CD4-positive, alpha-beta memory T cell (primary cell): ENCODE data around the gene COPS7A. TPM values are rescaled to one million over a fixed set of nuclear protein-coding genes. Genes with fewer than 3 reads are reported as not detected.

ENCODE experiments used
- CTCF ChIA-PET: fragments of 350-600 bp; sonication (Branson Sonifier 250); formaldehyde crosslinking; loops from one replicate; lab custom pipeline; 2021; ENCODE audit warnings: inconsistent platforms; ENCODE audit not compliant: partially characterized antibody; lab: Charles Lee
- POLR2A ChIA-PET: fragments of 350-600 bp; sonication (Branson Sonifier 250); formaldehyde crosslinking; loops from one replicate; lab custom pipeline; 2021; ENCODE audit not compliant: partially characterized antibody; lab: Charles Lee
- DNase-seq, 5 donors: peaks; one replicate each; pipeline versions ENCODE4 v3.0.0 to v3.0.0-alpha.2; 2020 to 2022; ENCODE audit warnings: mixed read lengths in 1 of 5
- H3K27ac ChIP-seq: one replicate; pipeline ENCODE4 v1.7.0; 2013; ENCODE audit warnings: low read depth, low read length
- H3K27me3 ChIP-seq: 2 replicates; pipeline ENCODE4 v1.7.0; 2013; ENCODE audit warnings: mild to moderate bottlenecking, low read length, moderate library complexity; ENCODE audit not compliant: insufficient read depth
- H3K36me3 ChIP-seq: 2 replicates; pipeline ENCODE4 v1.7.0; 2013; ENCODE audit warnings: mild to moderate bottlenecking, low read length, moderate library complexity; ENCODE audit not compliant: insufficient read depth
- H3K4me1 ChIP-seq: 2 replicates; pipeline ENCODE4 v1.7.0; 2013; ENCODE audit warnings: mild to moderate bottlenecking, low read length, moderate library complexity; ENCODE audit not compliant: insufficient read depth
- H3K4me3 ChIP-seq, 2 donors: one replicate each; pipeline ENCODE4 v1.7.0; 2013; ENCODE audit warnings: low read length in 2 of 2, mild to moderate bottlenecking in 1 of 2
- H3K9me3 ChIP-seq, 2 donors: one replicate each; pipeline ENCODE4 v1.7.0; 2013; ENCODE audit warnings: low read length in 2 of 2, control low read depth in 1 of 2; ENCODE audit not compliant: control insufficient read depth in 1 of 2
- H3K27ac Mint-ChIP-seq, 7 donors: one replicate each; pipeline ENCODE4 v1.8.0; 2020 to 2021; ENCODE audit warnings: mixed read lengths in 7 of 7, mild to moderate bottlenecking in 6 of 7, inconsistent platforms in 3 of 7, moderate library complexity in 3 of 7
- H3K27me3 Mint-ChIP-seq, 2 donors: one replicate each; pipeline ENCODE4 v1.8.0; 2020 to 2021; ENCODE audit warnings: mixed read lengths in 2 of 2
- H3K36me3 Mint-ChIP-seq, 2 donors: one replicate each; pipeline ENCODE4 v1.8.0; 2020 to 2021; ENCODE audit warnings: mixed read lengths in 2 of 2, inconsistent platforms in 1 of 2, mild to moderate bottlenecking in 1 of 2
- H3K4me1 Mint-ChIP-seq, 4 donors: one replicate each; pipeline ENCODE4 v1.8.0; 2020 to 2021; ENCODE audit warnings: mixed read lengths in 4 of 4, mild to moderate bottlenecking in 1 of 4
- H3K4me3 Mint-ChIP-seq, 8 donors: one replicate each; pipeline ENCODE4 v1.8.0; 2020 to 2021; ENCODE audit warnings: mixed read lengths in 8 of 8, mild to moderate bottlenecking in 7 of 8, moderate library complexity in 6 of 8, inconsistent platforms in 3 of 8
- H3K9me3 Mint-ChIP-seq, 8 donors: one replicate each; pipeline ENCODE4 v1.8.0; 2020 to 2021; ENCODE audit warnings: mixed read lengths in 8 of 8, mild to moderate bottlenecking in 5 of 8, inconsistent platforms in 3 of 8, moderate library complexity in 1 of 8
- intact Hi-C: fragments of 100-400 bp; cut with micrococcal nuclease; formaldehyde crosslinking; loops from one replicate; pipeline ENCODE4 v1.15.1; 2023
- polyA plus RNA-seq, 2 donors: library from polyadenylated mRNA; unstranded; fragments of 300-500 nt; fragmentation: Illumina TruSeq; gene quantifications; one replicate each; pipeline ENCODE4 v1.2.3, GENCODE V29; 2021
- total RNA-seq, 2 experiments: library from RNA; stranded (reverse); gene quantifications; one replicate each; pipeline ENCODE4 v1.2.3, GENCODE V29; 2021

Gene COPS7A
- total and polyA plus RNA-seq, 4 experiments from 2014 or later = 36.9 to 48.6 (median 41.2) TPM

- DNase-seq = peak; percentile 96 to 98 (median 97)
- Mint-ChIP-seq H3K36me3 (peaks cover 9 to 37% of the 10 kb centered on the region in 2 donors), H3K9me3 (no peaks in the 10 kb centered on the region), H3K27ac (peak within 1 kb of the TSS; percentile 99 to 100 (median 99)), H3K4me1 (peaks cover 10 to 24% (median 17%) of the 10 kb centered on the region in 4 donors), H3K4me3 (peak within 1 kb of the TSS; percentile 94 to 98 (median 96)), H3K27me3 (peaks cover 0 to 1% of the 10 kb centered on the region in 2 donors)
- ChIA-PET CTCF (interaction anchor here (0.7 to 13.5 kb wide), 30 partner anchors 9 to 215 kb away, joined by 3 to 343 read pairs (median 10); partner anchors contain the start of genes CD4, CDCA3, COPS7A and GNB3), POLR2A (interaction anchor here (0.7 to 4.6 kb wide), 36 partner anchors 8 to 356 kb away, joined by 3 to 52 read pairs (median 9); partner anchors contain the start of genes C12orf57, C1RL, CD4 and CDCA3)
- Histone ChIP-seq H3K36me3 (peaks cover 30% of the 10 kb centered on the region), H3K27ac (peak within 1 kb of the TSS; percentile 84), H3K4me3 (peak within 1 kb of the TSS; percentile 62 to 77), H3K9me3 (no peaks in the 10 kb centered on the region), H3K27me3 (no peaks in the 10 kb centered on the region), H3K4me1 (peaks cover 13% of the 10 kb centered on the region)
- intact Hi-C loops = loop anchor here (1.0 kb wide), 9 partner anchors 13 to 119 kb away; partner anchors contain the start of genes CDCA3, COPS7A, PTMS and ZNF384
These were observed 29.3 kb downstream of the COPS7A start, which contains the start of gene MLF2 for GRCh38 chr12:6752921-6753771. MLF2 (minus strand) TSS chr12:6753141; CDS start chr12:6752334, 807 bp downstream.

- intact Hi-C loops = loop anchor here (1.0 kb wide), 9 partner anchors 12 to 118 kb away; partner anchors contain the start of genes CDCA3, COPS7A, PTMS and ZNF384
- CTCF ChIA-PET = interaction anchor here (0.5 to 13.5 kb wide), 31 partner anchors 9 to 216 kb away, joined by 3 to 343 read pairs (median 9); partner anchors contain the start of genes CD4, CDCA3, COPS7A and GNB3
These were observed 30.0 kb downstream of the COPS7A start for GRCh38 chr12:6753772-6754356.

GRCh38 chr12:6754411-6754810 lies 30.6 kb downstream of the COPS7A start:
- peaks cover 10 to 26% (median 18%) of the 10 kb centered on the region in 4 donors for H3K4me1 Mint-ChIP-seq
- Histone ChIP-seq H3K4me3 (no peak overlapping the region), H3K36me3 (peaks cover 19% of the 10 kb centered on the region), H3K27me3 (no peaks in the 10 kb centered on the region), H3K4me1 (peaks cover 13% of the 10 kb centered on the region), H3K9me3 (no peaks in the 10 kb centered on the region), H3K27ac (no peak overlapping the region)
- peak overlapping the region in 3 of 7 donors; percentile 6 to 100 (median 99) for H3K27ac Mint-ChIP-seq
- H3K9me3 Mint-ChIP-seq = no peaks in the 10 kb centered on the region
- DNase-seq = no peak
- H3K27me3 Mint-ChIP-seq = peaks cover 0 to 5% of the 10 kb centered on the region in 2 donors
- peak overlapping the region in 3 of 8 donors; percentile 1 to 29 (median 25) for H3K4me3 Mint-ChIP-seq
- ChIA-PET CTCF (interaction anchor here (0.5 to 13.5 kb wide), 24 partner anchors 9 to 158 kb away, joined by 3 to 343 read pairs (median 10); partner anchors contain the start of genes CD4, CDCA3, COPS7A and GPR162), POLR2A (interaction anchor here (1.8 to 4.6 kb wide), 16 partner anchors 12 to 118 kb away, joined by 9 to 52 read pairs (median 28); partner anchors contain the start of genes CD4, CDCA3, COPS7A and GPR162)
- intact Hi-C loops = no loop called here
- peaks cover 0 to 28% of the 10 kb centered on the region in 2 donors for H3K36me3 Mint-ChIP-seq

More at GRCh38 chr12:6753772-6754356, 30.0 kb downstream of the COPS7A start:
- Histone ChIP-seq H3K4me1 (peaks cover 13% of the 10 kb centered on the region), H3K9me3 (no peaks in the 10 kb centered on the region), H3K27me3 (no peaks in the 10 kb centered on the region), H3K27ac (peak overlapping the region; percentile 84), H3K4me3 (peak overlapping the region in 1 of 2 donors; percentile 62), H3K36me3 (peaks cover 24% of the 10 kb centered on the region)
- Mint-ChIP-seq H3K36me3 (peaks cover 5 to 33% of the 10 kb centered on the region in 2 donors), H3K27me3 (peaks cover 0 to 4% of the 10 kb centered on the region in 2 donors), H3K9me3 (no peaks in the 10 kb centered on the region), H3K27ac (peak overlapping the region; percentile 99 to 100 (median 99)), H3K4me1 (peaks cover 10 to 26% (median 18%) of the 10 kb centered on the region in 4 donors), H3K4me3 (peak overlapping the region; percentile 94 to 98 (median 96))
- POLR2A ChIA-PET = interaction anchor here (0.8 to 4.6 kb wide), 27 partner anchors 10 to 355 kb away, joined by 3 to 52 read pairs (median 13); partner anchors contain the start of genes C12orf57, C1RL, CD4 and CDCA3
- DNase-seq = no peak

- CTCF ChIA-PET = interaction anchor here (1.3 to 13.5 kb wide), 4 partner anchors 19 to 79 kb away, joined by 5 to 343 read pairs (median 74); partner anchors contain the start of genes GPR162, LAG3 and PTMS
- POLR2A ChIA-PET = interaction anchor here (0.7 kb wide), 1 partner anchor 68 kb away, joined by 3 read pairs; no protein-coding TSS in a partner anchor
- Histone ChIP-seq H3K4me1 (peaks cover 5% of the 10 kb centered on the region), H3K9me3 (no peaks in the 10 kb centered on the region), H3K27me3 (no peaks in the 10 kb centered on the region), H3K27ac (no peak overlapping the region), H3K36me3 (no peaks in the 10 kb centered on the region), H3K4me3 (no peak overlapping the region)
- Mint-ChIP-seq H3K27me3 (peaks cover 0 to 5% of the 10 kb centered on the region in 2 donors), H3K9me3 (no peaks in the 10 kb centered on the region), H3K4me3 (no peak overlapping the region), H3K36me3 (peaks cover 0 to 7% of the 10 kb centered on the region in 2 donors), H3K27ac (peak overlapping the region in 1 of 7 donors; percentile 19), H3K4me1 (peaks cover 5 to 16% (median 11%) of the 10 kb centered on the region in 4 donors)
- intact Hi-C loops = no loop called here
- DNase-seq = no peak
These were observed 33.3 kb downstream of the COPS7A start for GRCh38 chr12:6757028-6757690.

GRCh38 chr12:6758506-6759095 lies 34.8 kb downstream of the COPS7A start:
- POLR2A ChIA-PET = interaction anchor here (1.2 to 1.4 kb wide), 2 partner anchors 24 to 31 kb away, joined by 3 read pairs; partner anchors contain the start of gene CD4
- no peak for DNase-seq
- no peaks in the 10 kb centered on the region for H3K36me3 ChIP-seq
- H3K27me3 Mint-ChIP-seq = peaks cover 0 to 5% of the 10 kb centered on the region in 2 donors
- peaks cover 2 to 7% (median 3%) of the 10 kb centered on the region in 4 donors for H3K4me1 Mint-ChIP-seq
- no peaks in the 10 kb centered on the region for H3K27me3 ChIP-seq
- no peak overlapping the region for H3K27ac ChIP-seq
- CTCF ChIA-PET = interaction anchor here (1.3 to 13.5 kb wide), 5 partner anchors 18 to 77 kb away, joined by 4 to 343 read pairs (median 6); partner anchors contain the start of genes GPR162, LAG3 and PTMS
- H3K9me3 ChIP-seq = no peaks in the 10 kb centered on the region
- H3K9me3 Mint-ChIP-seq = no peaks in the 10 kb centered on the region
- no peaks in the 10 kb centered on the region for H3K4me1 ChIP-seq
- H3K36me3 Mint-ChIP-seq = no peaks in the 10 kb centered on the region
- intact Hi-C loops = no loop called here
- H3K4me3 Mint-ChIP-seq = no peak overlapping the region
- no peak overlapping the region for H3K4me3 ChIP-seq
- H3K27ac Mint-ChIP-seq = peak overlapping the region in 3 of 7 donors; percentile 17 to 66 (median 36)
